GM21447 (cell line): ENCODE measurements around the gene CDH1.

Experiments used
- ATAC-seq: cut with Tn5 transposase; IDR thresholded peaks from one replicate; pipeline ENCODE4 v1.9.1; 2021; ENCODE audit not compliant: unreplicated experiment

The CDH1 gene

GRCh38 chr16:68731637-68732036, 5.5 kb upstream of the CDH1 start:
- ATAC-seq, result no peak

- no peak for ATAC-seq
Observed at GRCh38 chr16:68732042-68732680, 4.9 kb upstream of the CDH1 start.

GRCh38 chr16:68732741-68733399, 4.2 kb upstream of the CDH1 start:
- no peak for ATAC-seq

- ATAC-seq, result no peak
Observed at GRCh38 chr16:68733570-68733969, 3.5 kb upstream of the CDH1 start.

GRCh38 chr16:68734782-68735181, 2.3 kb upstream of the CDH1 start:
- ATAC-seq, result no peak

GRCh38 chr16:68736561-68736960, 531 bp upstream of the CDH1 start:
- no peak for ATAC-seq

GRCh38 chr16:68737730-68738629, 888 bp downstream of the CDH1 start:
- no peak for ATAC-seq

- no peak for ATAC-seq
Observed at GRCh38 chr16:68739964-68740627, 3.0 kb downstream of the CDH1 start.

GRCh38 chr16:68740628-68741346, 3.7 kb downstream of the CDH1 start:
- no peak for ATAC-seq

- ATAC-seq, result no peak
Observed at GRCh38 chr16:68743664-68744063, 6.6 kb downstream of the CDH1 start.

GRCh38 chr16:68744744-68745280, 7.7 kb downstream of the CDH1 start:
- no peak for ATAC-seq

- ATAC-seq, result no peak
Observed at GRCh38 chr16:68746951-68747350, 9.9 kb downstream of the CDH1 start.

GRCh38 chr16:68749432-68749831, 12.3 kb downstream of the CDH1 start:
- ATAC-seq, result no peak

GRCh38 chr16:68750193-68750695, 13.2 kb downstream of the CDH1 start:
- ATAC-seq, result no peak

- no peak for ATAC-seq
Observed at GRCh38 chr16:68751160-68751559, 14.1 kb downstream of the CDH1 start.

- no peak for ATAC-seq
Observed at GRCh38 chr16:68752602-68753001, 15.5 kb downstream of the CDH1 start.

GRCh38 chr16:68754084-68754792, 17.1 kb downstream of the CDH1 start:
- no peak for ATAC-seq

GRCh38 chr16:68756239-68756915, 19.3 kb downstream of the CDH1 start:
- peak; percentile 61 for ATAC-seq

GRCh38 chr16:68757625-68757935, 20.5 kb downstream of the CDH1 start:
- ATAC-seq, result no peak
